SKM-1 (cell line): ENCODE results near the gene PCSK2.
"Not testable (repeated sequence)": the region's sequence is repeated elsewhere in the genome, so short reads cannot be mapped to it uniquely, and the experiment has no call there.

Experiments
- DNase-seq: peaks from one replicate; lab custom pipeline; 2025; ENCODE audit not compliant: unreplicated experiment; lab: John Stamatoyannopoulos, UW

The PCSK2 gene

DNA sequence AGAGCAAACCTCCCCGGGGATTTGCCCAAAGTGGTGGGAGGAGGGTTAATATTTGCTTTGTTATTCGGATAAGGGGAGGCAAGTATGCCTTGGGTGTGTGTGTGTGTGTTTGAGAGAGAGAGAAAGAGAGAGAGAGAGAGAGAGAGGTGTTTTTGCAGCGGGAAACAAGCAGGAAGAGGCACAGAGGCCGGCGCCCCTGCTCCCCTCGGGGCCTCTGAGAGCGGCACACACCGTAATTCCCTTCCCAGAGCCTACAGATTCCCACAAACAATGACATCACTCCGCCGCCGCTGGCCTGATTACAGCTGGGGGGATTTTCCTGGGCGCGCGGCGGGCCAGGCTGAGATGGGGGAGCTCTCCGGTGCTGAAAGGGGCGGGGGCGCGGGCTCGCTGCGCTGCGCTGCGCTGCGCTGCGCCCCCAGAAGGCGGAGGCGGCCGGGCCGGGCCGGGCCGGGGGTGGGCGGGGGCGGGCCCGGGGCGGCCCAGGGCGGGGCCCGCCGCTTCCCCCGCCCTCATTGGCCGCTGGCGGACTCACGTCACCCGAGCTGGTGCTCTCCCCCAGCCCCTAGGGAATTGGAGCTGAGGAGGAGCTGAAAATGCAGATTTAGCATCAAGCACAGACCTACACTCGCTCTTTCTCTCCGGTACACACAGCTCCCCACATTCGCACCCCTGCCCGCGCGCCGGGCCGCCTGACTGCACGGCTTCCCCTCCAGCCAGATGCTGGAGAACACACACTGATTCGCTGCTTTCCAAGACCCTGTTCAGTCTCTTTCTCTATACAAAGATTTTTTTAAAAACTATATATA is at the start of gene PCSK2:
Gene PCSK2 (plus strand): TSS at position 631 of the 809 bp plus-strand sequence. CDS start 266 bp downstream, outside the sequence.
- DNase-seq: no peak

DNA sequence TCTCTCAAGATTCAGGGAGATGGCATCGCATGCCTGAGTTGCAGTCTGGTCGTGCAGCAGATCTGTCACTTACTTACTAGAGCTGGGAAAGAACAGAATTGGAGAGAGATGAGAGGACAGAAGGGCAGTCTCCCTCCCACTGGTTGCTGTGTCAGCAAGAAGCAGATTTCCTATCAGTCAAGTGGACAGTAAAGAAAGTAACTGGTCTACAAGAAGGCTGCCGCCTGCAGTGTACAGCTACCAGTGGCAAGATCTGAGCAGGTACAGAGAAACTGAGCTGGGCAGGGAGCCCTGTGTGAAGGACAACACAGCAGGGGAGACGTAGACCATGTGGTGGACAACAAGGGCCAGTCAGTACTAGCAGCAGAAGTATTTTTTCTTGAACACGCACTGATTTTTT is 49.5 kb upstream of the PCSK2 start:
- no peak for DNase-seq

GRCh38 chr20:17179840-17180239 is 47.0 kb upstream of the PCSK2 start:
- no peak for DNase-seq

GRCh38 chr20:17189976-17190695 is 36.7 kb upstream of the PCSK2 start:
- DNase-seq: no peak

- no peak for DNase-seq
Measured at GRCh38 chr20:17197041-17197440, 29.8 kb upstream of the PCSK2 start.

DNA sequence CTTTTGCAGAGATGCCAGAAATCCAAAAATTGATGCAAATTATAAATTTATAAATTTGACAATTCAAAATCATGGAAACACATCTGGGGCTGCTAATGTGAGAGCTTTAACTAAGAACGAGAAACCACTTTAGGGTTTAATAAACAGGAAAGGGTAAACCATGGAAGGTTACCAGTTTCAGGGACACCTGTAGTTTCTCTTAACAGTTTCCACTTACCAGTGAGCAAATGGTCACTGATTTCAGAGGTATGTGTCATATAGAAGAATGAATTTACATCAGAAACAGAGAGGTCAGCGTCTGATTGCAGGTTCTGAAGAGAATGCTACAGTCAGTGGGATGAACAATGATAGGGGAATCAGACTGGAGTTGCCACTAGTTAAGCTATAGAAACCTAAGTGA is 24.8 kb upstream of the PCSK2 start:
- no peak for DNase-seq

- DNase-seq: no peak
Measured at GRCh38 chr20:17202673-17203072, 24.2 kb upstream of the PCSK2 start.

DNA sequence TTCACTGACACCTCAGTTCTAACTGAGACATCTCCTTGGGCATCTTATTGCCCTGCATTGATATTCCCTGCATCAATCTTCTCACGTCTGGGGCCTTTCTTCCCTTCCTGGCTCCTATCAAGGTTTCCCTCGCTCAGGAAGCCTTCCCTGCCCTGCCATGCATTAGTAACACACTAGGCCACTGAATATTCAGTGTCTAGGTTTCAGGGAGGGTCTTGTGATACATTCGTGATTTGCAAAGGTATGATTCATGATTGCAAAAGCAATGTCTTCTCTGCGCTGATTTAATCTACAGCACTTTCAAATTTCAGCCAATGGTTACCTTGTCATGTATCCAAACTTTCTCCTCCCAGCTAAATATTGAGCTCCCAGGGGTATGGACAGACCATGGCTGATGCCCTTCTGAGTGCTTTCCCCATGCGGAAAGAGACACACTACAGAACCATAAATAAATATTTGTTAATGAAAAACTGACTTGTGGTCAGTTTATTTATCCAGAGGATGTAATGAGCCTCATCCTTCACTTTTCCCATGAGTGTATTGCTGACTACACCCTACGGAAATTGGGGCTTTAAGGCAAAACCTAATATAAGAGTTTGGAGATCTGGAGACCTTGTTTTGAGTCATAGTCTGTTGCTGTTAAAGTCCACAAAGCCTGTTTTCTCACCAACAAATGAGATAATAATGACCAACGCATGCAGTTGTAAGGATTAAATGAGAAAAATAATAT is 21.6 kb upstream of the PCSK2 start:
- DNase-seq: no peak

DNA sequence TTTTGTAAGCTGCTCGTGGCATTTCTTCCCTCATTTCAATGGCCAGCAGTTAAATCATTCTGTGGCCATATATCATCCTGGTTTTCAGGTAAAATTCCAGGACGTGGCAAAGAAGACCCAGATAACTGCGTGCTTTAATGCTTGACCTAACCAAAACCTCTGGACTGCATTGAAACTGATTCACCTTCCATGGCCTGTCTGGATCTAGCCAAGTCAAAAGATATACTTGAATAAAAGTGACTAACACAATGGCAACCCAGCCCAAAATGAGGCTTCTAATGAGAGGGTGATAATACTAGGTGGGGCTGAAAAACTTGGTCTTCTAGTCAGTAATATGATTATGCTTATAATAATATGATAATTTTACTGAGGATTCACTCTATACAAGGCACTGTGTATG is 16.5 kb upstream of the PCSK2 start:
- DNase-seq: no peak

DNA sequence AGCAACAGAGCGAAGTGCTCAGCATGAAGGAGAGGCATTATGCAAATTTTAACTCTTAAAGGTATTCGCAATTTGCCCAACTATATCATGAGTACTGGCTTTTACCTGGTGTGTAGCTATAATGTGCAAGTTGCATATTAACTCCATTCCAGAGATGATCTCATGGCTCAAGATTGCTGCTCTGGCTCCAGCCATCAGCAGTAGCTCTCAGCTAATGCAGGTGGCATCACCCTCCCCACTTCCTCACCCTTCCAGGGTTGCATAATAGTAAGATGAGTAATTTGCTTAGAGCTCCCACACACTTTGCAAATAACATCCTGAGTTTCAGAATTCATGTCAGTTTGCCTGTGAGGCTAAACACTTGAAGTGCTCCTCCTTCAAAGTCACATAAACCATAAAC is 15.9 kb upstream of the PCSK2 start:
- no peak for DNase-seq

GRCh38 chr20:17215167-17215566 is 11.7 kb upstream of the PCSK2 start:
- no peak for DNase-seq

- DNase-seq: not testable (repeated sequence)
Measured at GRCh38 chr20:17219856-17220255, 7.0 kb upstream of the PCSK2 start.

DNA sequence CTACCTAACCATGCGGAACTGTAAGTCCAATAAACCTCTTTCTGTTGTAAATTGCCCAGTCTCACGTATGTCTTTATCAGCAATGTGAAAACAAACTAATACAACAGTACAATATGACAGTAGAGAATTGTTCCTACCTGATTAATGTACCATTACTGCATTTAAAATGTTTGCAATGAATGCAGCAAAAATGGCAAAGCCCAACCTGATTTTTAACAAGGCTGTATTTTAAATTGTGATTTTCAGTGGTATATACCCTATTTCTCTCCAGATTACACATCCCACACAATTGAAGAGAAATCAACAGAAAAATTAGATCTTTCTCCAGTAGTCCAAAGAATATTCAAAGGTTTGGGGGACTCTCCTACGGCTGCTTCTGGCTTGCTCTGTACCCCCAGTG is 3.3 kb upstream of the PCSK2 start:
- DNase-seq: no peak

DNA sequence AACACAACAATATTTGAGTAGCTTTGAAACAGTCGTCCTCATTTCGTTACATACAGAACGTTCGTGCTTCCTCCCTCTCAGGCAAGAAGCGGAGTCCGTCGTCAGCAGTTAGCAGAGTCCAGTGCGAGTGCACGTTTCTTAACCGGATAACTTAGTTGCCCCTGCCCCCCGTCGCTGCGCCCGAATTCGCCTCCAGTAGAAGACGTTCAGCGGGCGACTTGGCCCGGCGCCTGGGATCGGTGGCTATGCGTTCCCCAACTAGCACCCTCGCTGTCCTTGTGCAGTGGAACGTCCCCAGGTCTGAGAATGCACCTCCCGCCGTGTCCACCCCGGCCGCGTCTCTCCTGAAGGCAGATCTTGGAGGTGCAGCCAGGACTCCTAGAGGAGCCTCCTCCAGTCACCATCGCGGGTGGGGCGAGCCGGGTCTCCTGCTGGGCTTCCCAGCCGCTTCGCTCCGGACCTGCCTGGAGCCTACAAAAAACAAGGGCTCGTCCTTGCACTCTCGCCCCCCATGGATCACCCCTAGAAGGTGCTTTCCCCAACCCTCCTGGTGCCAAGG is 910 bp upstream of the PCSK2 start:
- no peak for DNase-seq

- DNase-seq: no peak
Measured at GRCh38 chr20:17227219-17227575, 357 bp downstream of the PCSK2 start.

GRCh38 chr20:17227669-17228623 is 1.1 kb downstream of the PCSK2 start:
- DNase-seq: no peak

GRCh38 chr20:17228624-17229061 is 1.8 kb downstream of the PCSK2 start:
- DNase-seq: no peak

- no peak for DNase-seq
Measured at GRCh38 chr20:17229256-17229655, 2.4 kb downstream of the PCSK2 start.

GRCh38 chr20:17233626-17234025 is 6.8 kb downstream of the PCSK2 start:
- no peak for DNase-seq

DNA sequence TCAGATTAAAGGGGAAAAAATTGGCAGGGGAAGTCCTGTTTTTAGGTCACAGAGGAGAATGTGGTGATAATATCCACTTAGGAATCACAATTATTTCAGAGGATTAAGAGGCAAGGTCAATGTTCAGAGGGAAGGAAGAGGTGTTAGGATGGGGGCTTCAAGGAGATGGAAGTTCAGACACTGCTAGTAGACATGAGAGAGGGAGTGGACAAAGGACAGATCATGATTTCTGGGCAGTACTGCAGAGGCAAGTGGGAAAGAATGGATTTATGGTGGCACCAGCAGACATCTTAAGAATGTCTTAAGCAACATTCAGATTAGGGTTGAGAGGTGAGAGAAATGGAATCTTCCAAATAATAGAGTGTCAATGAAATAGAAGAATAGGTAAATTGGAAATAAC is 9.9 kb downstream of the PCSK2 start:
- DNase-seq: no peak
